GM15510 (cell line): ENCODE results near the gene CST6.

Experiments used
- POLR2A ChIP-seq: IDR thresholded peaks from 3 replicates; pipeline ENCODE4 v1.6.1; 2011; ENCODE audit warnings: borderline replicate concordance; ENCODE audit not compliant: insufficient read length; ENCODE audit errors: extremely low read depth

CST6 gene

DNA sequence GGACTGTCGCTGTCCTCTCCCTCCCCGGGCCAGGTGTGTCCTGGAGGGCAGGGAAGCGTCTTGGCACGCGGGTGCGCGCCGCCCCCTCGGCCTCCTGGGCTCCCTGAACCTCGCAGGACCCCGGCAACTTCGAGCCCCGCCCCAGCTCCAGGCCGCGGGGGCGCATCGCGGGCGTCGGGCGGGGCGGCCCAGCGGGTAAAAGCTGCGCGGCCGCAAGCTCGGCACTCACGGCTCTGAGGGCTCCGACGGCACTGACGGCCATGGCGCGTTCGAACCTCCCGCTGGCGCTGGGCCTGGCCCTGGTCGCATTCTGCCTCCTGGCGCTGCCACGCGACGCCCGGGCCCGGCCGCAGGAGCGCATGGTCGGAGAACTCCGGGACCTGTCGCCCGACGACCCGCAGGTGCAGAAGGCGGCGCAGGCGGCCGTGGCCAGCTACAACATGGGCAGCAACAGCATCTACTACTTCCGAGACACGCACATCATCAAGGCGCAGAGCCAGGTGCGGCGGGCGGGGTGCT is at the start of gene CST6:
TSS of gene CST6 (plus strand) at position 224 of the 519 bp plus-strand sequence. CDS start at position 261, 37 bp downstream.
- no peak for TF ChIP-seq POLR2A

DNA sequence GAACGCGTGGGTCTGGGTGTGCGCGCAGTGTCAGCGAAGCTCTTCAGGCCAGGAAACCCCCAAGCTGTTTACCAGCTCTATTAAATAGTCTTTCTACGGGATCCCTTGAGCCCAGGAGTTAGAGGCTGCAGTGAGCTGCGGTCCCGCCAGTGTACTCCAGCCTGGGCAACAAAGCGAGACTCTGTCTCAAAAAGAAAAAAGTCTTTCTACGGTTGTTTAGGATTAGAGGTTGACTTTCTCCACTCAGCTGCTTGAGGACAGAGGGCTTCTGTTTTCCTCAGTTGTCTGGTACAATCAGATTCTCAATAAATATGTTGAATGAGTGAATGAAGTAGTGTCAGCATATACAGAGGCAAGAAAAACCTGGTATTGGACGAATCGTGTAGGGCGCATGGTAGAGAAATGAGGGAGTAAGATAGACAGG is 49.7 kb upstream of the CST6 start:
- TF ChIP-seq POLR2A: no peak

DNA sequence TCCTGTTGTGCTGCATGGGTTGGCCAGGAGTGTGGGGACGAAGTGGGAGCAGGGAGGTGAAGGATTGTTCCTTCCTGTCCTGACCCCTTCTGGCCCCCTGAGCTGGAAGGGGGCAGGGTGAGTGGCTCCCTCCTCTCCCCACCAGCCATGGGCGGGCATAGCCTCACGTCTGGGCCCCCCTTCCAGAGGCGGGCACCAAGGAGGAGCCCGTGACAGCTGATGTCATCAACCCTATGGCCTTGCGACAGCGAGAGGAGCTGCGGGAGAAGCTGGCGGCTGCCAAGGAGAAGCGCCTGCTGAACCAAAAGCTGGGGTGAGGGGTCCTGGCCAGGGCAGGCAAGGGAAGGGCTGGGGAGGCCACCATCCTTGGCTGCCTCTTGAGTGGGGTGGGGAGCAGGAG is 46.9 kb upstream of the CST6 start:
- TF ChIP-seq POLR2A: no peak

DNA sequence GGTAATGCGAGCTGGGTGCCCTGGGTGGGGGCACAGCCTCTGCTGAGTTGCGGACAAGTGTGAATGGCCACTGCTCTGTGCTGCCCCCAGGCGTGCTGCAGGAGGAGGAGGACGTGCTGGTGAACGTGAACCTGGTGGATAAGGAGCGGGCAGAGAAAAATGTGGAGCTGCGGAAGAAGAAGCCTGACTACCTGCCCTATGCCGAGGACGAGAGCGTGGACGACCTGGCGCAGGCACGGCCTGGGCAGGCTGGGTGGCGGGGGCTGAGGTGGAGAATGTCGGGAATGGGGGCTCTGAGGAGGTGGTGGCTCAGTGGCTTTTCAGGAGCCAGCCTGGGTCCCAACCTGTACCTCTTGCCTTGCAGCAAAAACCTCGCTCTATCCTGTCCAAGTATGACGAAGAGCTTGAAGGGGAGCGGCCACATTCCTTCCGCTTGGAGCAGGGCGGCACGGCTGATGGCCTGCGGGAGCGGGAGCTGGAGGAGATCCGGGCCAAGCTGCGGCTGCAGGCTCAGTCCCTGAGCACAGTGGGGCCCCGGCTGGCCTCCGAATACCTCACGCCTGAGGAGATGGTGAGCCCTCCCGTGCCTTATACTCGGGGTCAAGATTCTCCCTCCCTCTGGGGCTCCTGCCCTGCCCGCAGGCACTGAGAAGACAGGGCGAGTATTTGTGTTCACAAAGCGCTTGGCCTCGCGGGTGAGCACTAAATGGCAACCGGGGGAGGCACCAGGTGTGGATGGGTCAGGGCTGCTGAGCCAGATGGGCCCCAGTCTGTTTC is 45.6 kb upstream of the CST6 start:
- TF ChIP-seq POLR2A: no peak

- no peak for TF ChIP-seq POLR2A
Observed at GRCh38 chr11:65967329-65967934, 44.4 kb upstream of the CST6 start.

DNA sequence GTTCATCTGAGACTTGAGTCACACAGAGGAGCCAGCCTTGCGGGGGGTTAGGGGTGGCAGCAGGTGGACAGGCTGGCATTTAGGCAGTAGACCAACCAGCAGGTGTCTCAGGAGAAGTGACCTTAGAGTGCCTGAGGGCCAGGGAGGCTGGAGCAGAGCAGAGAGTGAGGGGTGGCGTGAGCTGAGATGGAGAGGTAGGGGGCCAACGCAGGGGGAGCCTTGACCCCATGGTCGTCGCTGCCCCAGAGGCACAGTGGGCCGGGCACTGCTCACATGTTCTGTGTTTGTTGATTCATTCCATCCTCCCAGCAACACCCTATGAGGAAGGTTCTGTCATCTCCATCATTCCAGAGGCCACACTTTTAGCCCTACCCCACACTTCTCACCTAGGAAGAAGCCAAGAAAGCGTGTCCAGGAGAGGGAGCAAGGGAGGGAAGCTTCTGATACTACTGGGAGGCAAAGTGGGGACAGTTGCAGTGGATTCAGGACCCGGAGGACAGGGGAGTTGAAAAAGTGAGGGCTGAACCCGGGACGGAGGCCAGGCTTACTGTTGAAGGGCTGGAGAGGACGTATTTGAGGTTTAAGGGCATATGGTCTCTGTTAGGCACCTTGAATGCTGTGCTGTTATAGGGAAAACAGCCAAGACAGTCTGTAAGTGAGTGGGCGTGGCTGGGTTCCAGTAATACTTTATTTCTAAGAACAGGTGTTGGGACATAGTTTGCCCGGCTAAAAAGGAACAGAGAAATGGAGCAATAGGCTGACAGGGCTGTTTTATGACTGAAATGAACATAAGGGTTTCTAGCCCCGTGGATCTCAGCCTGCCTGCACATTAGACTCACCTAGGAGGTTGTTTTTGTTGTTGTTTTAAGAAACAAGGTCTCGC is 43.0 kb upstream of the CST6 start:
- TF ChIP-seq POLR2A: no peak

DNA sequence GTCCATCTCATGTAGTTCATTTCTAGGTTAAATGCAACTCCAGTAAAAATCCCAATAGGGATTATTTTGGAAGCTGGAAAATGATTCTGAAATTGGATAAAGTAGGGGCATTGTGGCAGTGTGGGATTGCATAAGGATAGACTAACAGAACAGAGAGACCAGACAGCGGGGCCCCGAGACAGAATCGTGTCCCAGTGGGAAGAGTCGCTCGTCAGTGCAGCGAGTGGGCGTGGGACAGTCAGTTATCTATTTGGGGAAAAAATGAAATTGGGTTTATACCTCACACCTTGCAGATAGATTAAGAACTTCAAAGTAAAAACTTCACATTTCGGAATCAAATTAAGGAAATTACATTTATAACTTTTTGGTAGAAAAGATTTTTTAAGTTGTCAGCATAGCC is 39.7 kb upstream of the CST6 start:
- no peak for TF ChIP-seq POLR2A

DNA sequence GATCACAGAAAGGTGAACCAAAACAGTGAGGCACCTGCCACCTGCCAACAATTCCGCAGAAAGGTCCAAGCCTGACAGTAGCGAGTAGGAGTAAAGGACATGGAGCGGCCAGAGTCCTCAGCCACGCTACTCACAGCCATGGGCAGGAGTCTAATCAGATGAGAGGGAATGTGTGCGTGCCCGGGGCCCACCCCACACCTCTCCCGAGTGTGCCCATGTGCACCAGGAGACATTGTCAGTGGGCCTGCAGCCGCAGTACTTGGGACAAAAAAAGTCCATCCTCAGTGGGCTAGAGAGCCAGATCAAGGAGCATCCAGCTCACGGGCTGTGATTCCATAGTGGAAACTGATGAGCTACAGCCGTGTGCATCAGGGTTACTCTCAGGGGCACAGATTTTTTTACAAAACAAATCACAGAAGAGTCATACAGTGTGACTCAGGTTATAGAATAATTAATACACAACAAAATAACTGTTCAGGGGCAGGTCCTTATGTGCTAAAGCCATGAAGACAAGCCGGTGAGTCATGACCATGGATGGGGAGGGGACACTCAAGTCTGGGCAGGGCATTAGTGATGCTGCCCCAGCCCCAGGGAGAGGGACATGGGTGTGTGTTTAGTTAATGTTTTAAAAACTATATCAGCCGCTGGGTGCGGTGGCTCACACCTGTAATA is 38.2 kb upstream of the CST6 start:
- no peak for TF ChIP-seq POLR2A

DNA sequence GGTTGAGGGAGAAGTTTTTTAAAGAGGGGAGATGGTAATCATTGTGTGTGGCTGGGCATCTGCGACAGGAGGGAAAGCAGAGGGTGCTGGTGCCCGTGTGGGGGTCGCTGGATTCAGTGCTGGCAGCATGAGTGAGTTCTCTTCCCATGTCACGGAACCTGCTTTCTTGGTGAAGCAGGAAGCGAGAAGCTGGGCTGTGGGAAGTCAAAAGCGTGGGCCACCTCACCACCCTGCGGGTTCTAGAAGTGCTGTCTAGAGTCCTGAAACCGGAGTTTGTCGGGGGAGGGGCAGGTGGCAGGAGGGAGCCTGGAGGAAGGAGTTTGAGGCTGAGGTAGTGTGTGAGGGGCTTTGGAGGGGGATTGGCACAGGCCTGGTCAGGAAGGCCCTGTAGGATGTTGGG is 36.0 kb upstream of the CST6 start:
- TF ChIP-seq POLR2A: no peak

DNA sequence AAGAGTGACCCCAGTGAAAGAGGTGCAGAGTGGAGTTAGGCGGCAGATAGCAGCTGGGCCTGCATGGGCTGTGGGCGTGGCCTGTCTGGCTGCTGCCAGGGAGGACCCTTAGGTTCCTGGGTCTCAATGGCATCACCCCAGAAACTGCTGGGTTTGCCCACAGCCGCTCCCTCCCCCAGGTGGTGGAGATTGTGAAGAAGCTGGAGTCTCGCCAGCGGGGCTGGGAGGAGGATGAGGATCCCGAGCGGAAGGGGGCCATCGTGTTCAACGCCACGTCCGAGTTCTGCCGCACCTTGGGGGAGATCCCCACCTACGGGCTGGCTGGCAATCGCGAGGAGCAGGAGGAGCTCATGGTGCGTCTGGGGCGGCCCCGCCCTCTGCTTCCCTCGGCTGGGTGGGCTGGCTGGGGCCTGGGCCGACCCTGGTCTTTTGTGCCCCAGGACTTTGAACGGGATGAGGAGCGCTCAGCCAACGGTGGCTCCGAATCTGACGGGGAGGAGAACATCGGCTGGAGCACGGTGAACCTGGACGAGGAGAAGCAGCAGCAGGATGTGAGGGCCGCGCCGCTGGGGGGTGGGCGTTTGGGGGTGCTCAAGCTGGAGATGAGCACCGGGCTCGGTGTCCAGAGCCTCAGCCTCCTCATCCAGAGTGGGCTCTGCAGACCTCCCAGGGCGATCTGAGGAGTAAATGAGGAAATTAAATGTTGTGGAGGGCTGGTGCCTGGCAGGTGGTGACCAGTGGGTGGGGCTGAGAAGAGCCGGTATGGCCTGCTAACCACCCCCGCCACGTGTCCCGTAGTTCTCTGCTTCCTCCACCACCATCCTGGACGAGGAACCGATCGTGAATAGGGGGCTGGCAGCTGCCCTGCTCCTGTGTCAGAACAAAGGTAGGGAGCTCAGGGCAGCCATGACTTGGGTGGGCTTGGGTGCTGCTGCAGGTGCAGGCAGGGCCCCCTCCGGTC is 35.3 kb upstream of the CST6 start:
- TF ChIP-seq POLR2A: no peak

- TF ChIP-seq POLR2A: no peak
Observed at GRCh38 chr11:65977621-65978390, 34.0 kb upstream of the CST6 start.

DNA sequence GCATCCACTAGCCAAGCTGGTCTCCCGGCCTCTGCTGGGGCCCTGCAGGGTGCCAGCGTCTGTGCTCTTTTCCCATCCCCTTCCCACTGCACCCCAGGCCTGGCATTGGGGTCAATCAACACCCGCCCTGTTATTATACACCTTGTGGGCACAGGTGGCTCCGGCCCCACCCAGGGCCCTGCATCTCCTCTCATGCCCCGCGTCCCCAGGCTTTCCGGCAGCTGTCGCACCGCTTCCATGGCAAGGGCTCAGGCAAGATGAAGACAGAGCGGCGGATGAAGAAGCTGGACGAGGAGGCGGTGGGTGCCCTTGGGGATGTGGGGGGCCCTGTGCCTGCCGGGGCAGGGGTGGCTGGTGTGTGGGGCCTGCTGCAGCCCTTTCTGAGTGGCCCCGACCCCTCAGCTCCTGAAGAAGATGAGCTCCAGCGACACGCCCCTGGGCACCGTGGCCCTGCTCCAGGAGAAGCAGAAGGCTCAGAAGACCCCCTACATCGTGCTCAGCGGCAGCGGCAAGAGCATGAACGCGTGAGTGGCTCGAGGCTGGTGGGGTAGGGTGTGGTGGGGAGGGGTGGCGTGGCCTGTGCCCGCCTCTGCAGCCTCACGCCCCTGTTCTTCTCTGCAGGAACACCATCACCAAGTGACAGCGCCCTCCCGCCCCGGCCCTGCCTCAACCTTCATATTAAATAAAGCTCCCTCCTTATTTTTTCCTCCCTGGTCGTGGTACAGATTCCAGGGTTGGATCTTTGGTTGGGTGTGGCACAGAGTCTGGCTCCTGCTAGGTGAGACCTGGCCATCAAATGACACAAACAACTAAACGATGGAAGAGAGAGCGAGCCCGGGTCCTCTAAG is 33.2 kb upstream of the CST6 start:
- no peak for TF ChIP-seq POLR2A
